Left lung (tissue), 10 donors: ENCODE data around the gene C1QTNF6. TPM values are rescaled to one million over a fixed set of nuclear protein-coding genes. Genes with fewer than 3 reads are reported as not detected.
A peak's percentile ranks its signal among the peaks of the same experiment; 100 is the strongest.

Source experiments
- ATAC-seq: fragments of 200-7000 bp; cut with Tn5 transposase; one replicate; pipeline ENCODE4 v1.9.1; 2020; ENCODE audit warnings: moderate library complexity
- DNase-seq, 4 donors: peaks; one replicate each; pipeline ENCODE4 v3.0.0-alpha.2; 2013 to 2020
- H3K27ac ChIP-seq, 2 donors: fragments of 200-600 bp; sonication (generic) in 1 of 2; one replicate each; pipeline versions ENCODE4 v1.5.0 to v1.8.0; 2020 to 2021
- H3K27me3 ChIP-seq, 2 donors: fragments of 200-600 bp; sonication (generic) in 1 of 2; one replicate each; pipeline versions ENCODE4 v1.5.0 to v1.8.0; 2020 to 2021
- H3K36me3 ChIP-seq, 2 donors: fragments of 200-600 bp; sonication (generic) in 1 of 2; one replicate each; pipeline versions ENCODE4 v1.5.0 to v1.8.0; 2020 to 2021
- H3K4me1 ChIP-seq, 2 donors: fragments of 200-600 bp; one replicate each; pipeline ENCODE4 v1.8.0; 2021
- H3K4me3 ChIP-seq, 2 donors: fragments of 200-600 bp; sonication (generic) in 1 of 2; one replicate each; pipeline versions ENCODE4 v1.5.0 to v1.8.0; 2020 to 2021; ENCODE audit warnings: mild to moderate bottlenecking in 1 of 2
- H3K9me3 ChIP-seq, 2 donors: fragments of 200-600 bp; sonication (generic) in 1 of 2; one replicate each; pipeline versions ENCODE4 v1.5.0 to v1.8.0; 2020 to 2021
- CTCF ChIP-seq, 2 donors: fragments of 200-600 bp; sonication (generic) in 1 of 2; IDR thresholded peaks; one replicate each; pipeline versions ENCODE4 v1.5.0 to v1.8.0; 2021; ENCODE audit warnings: antibody characterized with exemption in 2 of 2
- intact Hi-C, 2 donors: fragments of 100-400 bp; cut with DNase I; formaldehyde crosslinking; loops; one replicate each; pipeline versions ENCODE4 v1.11.2 to v1.14.2; 2022
- polyA plus RNA-seq, 6 donors: library from polyadenylated mRNA; unstranded; fragments of 120-200 nt; gene quantifications; one replicate each; pipeline ENCODE4 v1.2.1, GENCODE V29; 2013; ENCODE audit not compliant: insufficient read length in 6 of 6
- total RNA-seq, 2 donors: library from RNA; stranded (reverse); fragmentation: NEBNext Ultra II Directional; extraction: Animal tissue kit (Norgen Biotek cat#: 25700); gene quantifications; one replicate each; pipeline ENCODE4 v1.2.1, GENCODE V29; 2021
- donor health status: DM: no; HTN: yes; CAD: no.
- donor health status: DM: no; HTN: no; CAD: no.

C1QTNF6 gene
- total and polyA plus RNA-seq, 8 donors, result 7.2 to 28.8 (median 24.4) TPM

- DNase-seq, result peak in 2 of 4 donors; percentile 30 to 62
- no peaks in the 10 kb centered on the region for H3K9me3 ChIP-seq
- peaks cover 0 to 26% of the 10 kb centered on the region in 2 donors for H3K36me3 ChIP-seq
- ATAC-seq, result peak; percentile 4
- peaks cover 17 to 79% of the 10 kb centered on the region in 2 donors for H3K4me1 ChIP-seq
- peak overlapping the region in 1 of 2 donors; percentile 90 for H3K27ac ChIP-seq
- intact Hi-C loops, result no loop called here
- peaks cover 0 to 42% of the 10 kb centered on the region in 2 donors for H3K27me3 ChIP-seq
- no peak for TF ChIP-seq CTCF (IDR thresholded peaks at IDR 0.05)
- H3K4me3 ChIP-seq, result peak overlapping the region in 1 of 2 donors; percentile 27
These were observed 42.8 kb upstream of the C1QTNF6 start for GRCh38 chr22:37230673-37231405.

- Histone ChIP-seq H3K36me3 (peaks cover 0 to 34% of the 10 kb centered on the region in 2 donors), H3K9me3 (no peaks in the 10 kb centered on the region), H3K27ac (peak overlapping the region; percentile 31 to 90), H3K4me3 (peak overlapping the region in 1 of 2 donors; percentile 27), H3K27me3 (peaks cover 0 to 34% of the 10 kb centered on the region in 2 donors), H3K4me1 (peaks cover 17 to 78% of the 10 kb centered on the region in 2 donors)
- DNase-seq (peak in 2 of 4 donors; percentile 78 to 91), ATAC-seq (peak; percentile 68)
- TF ChIP-seq CTCF (IDR thresholded peaks at IDR 0.05), result no peak
- intact Hi-C loops, result no loop called here
These were observed 42.0 kb upstream of the C1QTNF6 start for GRCh38 chr22:37229805-37230672.

- peaks cover 17 to 78% of the 10 kb centered on the region in 2 donors for H3K4me1 ChIP-seq
- intact Hi-C loops, result no loop called here
- ATAC-seq (peak; percentile 53), DNase-seq (peak in 1 of 4 donors; percentile 72)
- H3K27ac ChIP-seq, result peak overlapping the region; percentile 31 to 90
- no peaks in the 10 kb centered on the region for H3K9me3 ChIP-seq
- peak overlapping the region in 1 of 2 donors; percentile 27 for H3K4me3 ChIP-seq
- peaks cover 0 to 26% of the 10 kb centered on the region in 2 donors for H3K27me3 ChIP-seq
- TF ChIP-seq CTCF (IDR thresholded peaks at IDR 0.05), result no peak
- H3K36me3 ChIP-seq, result peaks cover 0 to 41% of the 10 kb centered on the region in 2 donors
These were observed 41.2 kb upstream of the C1QTNF6 start for GRCh38 chr22:37229012-37229804.

GRCh38 chr22:37228106-37229011, 40.3 kb upstream of the C1QTNF6 start:
- H3K27ac ChIP-seq, result peak overlapping the region; percentile 10 to 90
- DNase-seq (peak in 1 of 4 donors; percentile 86), ATAC-seq (peak; percentile 9)
- peaks cover 0 to 17% of the 10 kb centered on the region in 2 donors for H3K27me3 ChIP-seq
- no peak for TF ChIP-seq CTCF (IDR thresholded peaks at IDR 0.05)
- H3K9me3 ChIP-seq, result no peaks in the 10 kb centered on the region
- H3K4me1 ChIP-seq, result peaks cover 17 to 78% of the 10 kb centered on the region in 2 donors
- intact Hi-C loops, result no loop called here
- H3K4me3 ChIP-seq, result peak overlapping the region in 1 of 2 donors; percentile 27
- peaks cover 0 to 37% of the 10 kb centered on the region in 2 donors for H3K36me3 ChIP-seq
